Nephron progenitor cell (in vitro differentiated cells): ENCODE results near the gene EPAS1.

ENCODE experiments used
- DNase-seq: peaks from one replicate; pipeline ENCODE4 v3.0.0; 2021
- H3K27ac Mint-ChIP-seq: 2 replicates; pipeline ENCODE4 v1.8.0; 2021; ENCODE audit warnings: mild to moderate bottlenecking, moderate library complexity, mixed read lengths
- H3K27me3 Mint-ChIP-seq: 2 replicates; pipeline ENCODE4 v1.8.0; 2021; ENCODE audit warnings: mild to moderate bottlenecking, low read depth, mixed read lengths; ENCODE audit not compliant: poor library complexity
- H3K36me3 Mint-ChIP-seq: 2 replicates; pipeline ENCODE4 v1.8.0; 2021; ENCODE audit warnings: low read depth, mixed read lengths
- H3K4me1 Mint-ChIP-seq: 2 replicates; pipeline ENCODE4 v1.8.0; 2021; ENCODE audit warnings: mixed read lengths
- H3K4me3 Mint-ChIP-seq: 2 replicates; pipeline ENCODE4 v1.8.0; 2021; ENCODE audit warnings: mild to moderate bottlenecking, moderate library complexity, mixed read lengths
- H3K9me3 Mint-ChIP-seq: 2 replicates; pipeline ENCODE4 v1.8.0; 2021; ENCODE audit warnings: mild to moderate bottlenecking, moderate library complexity, mixed read lengths
- TF ChIP-seq, protein P1 (sequence below): fragments of 200-600 bp; sonication (generic); IDR thresholded peaks from 2 replicates; pipeline ENCODE4 v1.5.0; 2021; ENCODE audit warnings: antibody characterized with exemption

The EPAS1 gene

DNA sequence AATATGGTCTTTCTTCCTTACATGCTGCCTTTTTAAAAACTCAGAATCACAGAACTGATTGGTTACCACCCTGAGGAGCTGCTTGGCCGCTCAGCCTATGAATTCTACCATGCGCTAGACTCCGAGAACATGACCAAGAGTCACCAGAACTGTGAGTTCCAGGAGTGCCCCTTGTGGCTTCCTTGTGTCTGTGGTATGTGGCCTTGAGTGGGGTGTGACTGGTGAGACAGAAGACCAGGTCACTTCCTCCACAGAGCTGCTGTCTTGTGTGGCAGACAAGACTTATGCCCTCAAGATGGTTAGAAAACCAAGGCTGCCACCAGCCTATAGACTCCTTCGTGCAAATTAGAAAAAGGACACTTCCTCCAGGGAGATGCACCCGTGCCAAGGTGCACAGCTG is 72.6 kb downstream of the EPAS1 start:
- Mint-ChIP-seq H3K36me3 (no peaks in the 10 kb centered on the region), H3K27me3 (peaks cover 8% of the 10 kb centered on the region), H3K4me1 (peaks cover 45% of the 10 kb centered on the region), H3K4me3 (no peak overlapping the region), H3K9me3 (peaks cover 8% of the 10 kb centered on the region), H3K27ac (no peak overlapping the region)
- DNase-seq = no peak
- TF ChIP-seq, protein P1, sequence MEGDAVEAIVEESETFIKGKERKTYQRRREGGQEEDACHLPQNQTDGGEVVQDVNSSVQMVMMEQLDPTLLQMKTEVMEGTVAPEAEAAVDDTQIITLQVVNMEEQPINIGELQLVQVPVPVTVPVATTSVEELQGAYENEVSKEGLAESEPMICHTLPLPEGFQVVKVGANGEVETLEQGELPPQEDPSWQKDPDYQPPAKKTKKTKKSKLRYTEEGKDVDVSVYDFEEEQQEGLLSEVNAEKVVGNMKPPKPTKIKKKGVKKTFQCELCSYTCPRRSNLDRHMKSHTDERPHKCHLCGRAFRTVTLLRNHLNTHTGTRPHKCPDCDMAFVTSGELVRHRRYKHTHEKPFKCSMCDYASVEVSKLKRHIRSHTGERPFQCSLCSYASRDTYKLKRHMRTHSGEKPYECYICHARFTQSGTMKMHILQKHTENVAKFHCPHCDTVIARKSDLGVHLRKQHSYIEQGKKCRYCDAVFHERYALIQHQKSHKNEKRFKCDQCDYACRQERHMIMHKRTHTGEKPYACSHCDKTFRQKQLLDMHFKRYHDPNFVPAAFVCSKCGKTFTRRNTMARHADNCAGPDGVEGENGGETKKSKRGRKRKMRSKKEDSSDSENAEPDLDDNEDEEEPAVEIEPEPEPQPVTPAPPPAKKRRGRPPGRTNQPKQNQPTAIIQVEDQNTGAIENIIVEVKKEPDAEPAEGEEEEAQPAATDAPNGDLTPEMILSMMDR = no peak

DNA sequence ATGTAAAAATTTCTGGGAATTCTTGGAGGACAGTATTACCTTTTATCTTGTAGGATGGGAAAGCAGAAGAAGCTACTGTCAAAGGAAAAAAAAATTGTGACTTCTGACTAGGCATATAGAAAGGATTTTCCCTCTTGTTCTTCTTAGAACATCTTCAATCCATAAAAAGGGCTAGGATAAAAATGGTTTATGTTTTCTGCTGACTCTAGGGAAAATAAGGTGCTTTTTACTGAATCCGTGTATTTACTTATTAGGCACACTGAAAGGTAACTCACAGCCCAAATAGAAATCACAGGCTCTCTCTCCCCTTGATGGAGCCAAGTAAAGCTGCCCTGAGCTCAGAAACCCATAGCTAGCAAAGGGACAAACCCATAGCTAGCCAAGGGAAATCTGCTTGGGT is 74.6 kb downstream of the EPAS1 start:
- DNase-seq = no peak
- Mint-ChIP-seq H3K27me3 (peaks cover 7% of the 10 kb centered on the region), H3K4me3 (no peak overlapping the region), H3K4me1 (peaks cover 24% of the 10 kb centered on the region), H3K9me3 (peaks cover 8% of the 10 kb centered on the region), H3K27ac (no peak overlapping the region), H3K36me3 (no peaks in the 10 kb centered on the region)
- TF ChIP-seq, protein P1 = no peak

DNA sequence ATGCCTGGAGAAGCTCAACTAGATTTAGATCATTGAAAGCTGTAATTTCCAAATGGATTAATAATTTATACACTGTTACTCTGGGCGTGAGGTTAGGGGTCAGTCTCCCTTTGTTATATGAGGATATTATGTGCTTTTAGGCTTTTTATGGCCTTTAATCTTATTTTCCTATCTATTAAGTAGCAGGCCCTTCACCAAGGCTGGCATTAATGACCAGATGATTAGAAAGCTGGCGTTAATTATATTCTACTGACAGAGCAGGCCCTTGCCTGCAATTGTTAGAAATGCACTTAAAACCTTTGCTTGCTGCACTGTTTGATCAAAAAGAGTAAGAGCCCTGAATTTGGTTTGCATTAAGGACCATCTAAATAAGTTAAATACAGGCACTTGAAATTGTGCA is 75.3 kb downstream of the EPAS1 start:
- no peak overlapping the region for H3K27ac Mint-ChIP-seq
- H3K36me3 Mint-ChIP-seq = no peaks in the 10 kb centered on the region
- peaks cover 7% of the 10 kb centered on the region for H3K27me3 Mint-ChIP-seq
- H3K4me1 Mint-ChIP-seq = peaks cover 18% of the 10 kb centered on the region
- peaks cover 8% of the 10 kb centered on the region for H3K9me3 Mint-ChIP-seq
- H3K4me3 Mint-ChIP-seq = no peak overlapping the region
- TF ChIP-seq, protein P1 = no peak
- no peak for DNase-seq

DNA sequence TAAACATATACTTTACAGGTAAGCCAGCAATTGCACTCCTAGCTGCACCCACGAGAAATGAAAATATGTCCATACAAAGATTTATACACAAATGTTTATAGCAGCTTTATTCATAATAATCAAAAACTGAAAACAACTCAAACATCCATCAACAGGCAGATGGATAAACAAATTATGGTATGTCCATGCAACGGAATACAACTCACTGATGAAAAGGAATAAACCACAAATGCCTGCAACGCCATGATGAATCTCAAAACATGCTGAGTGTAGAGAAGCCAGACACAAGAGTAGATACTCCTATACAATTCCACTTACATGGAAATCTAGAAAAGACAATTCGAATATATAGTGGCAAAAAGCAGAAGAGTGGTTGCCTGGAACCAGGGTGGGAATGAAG is 76.0 kb downstream of the EPAS1 start:
- H3K4me1 Mint-ChIP-seq = peaks cover 10% of the 10 kb centered on the region
- peaks cover 8% of the 10 kb centered on the region for H3K9me3 Mint-ChIP-seq
- TF ChIP-seq, protein P1 = no peak
- H3K36me3 Mint-ChIP-seq = no peaks in the 10 kb centered on the region
- H3K27ac Mint-ChIP-seq = no peak overlapping the region
- DNase-seq = no peak
- H3K27me3 Mint-ChIP-seq = peaks cover 7% of the 10 kb centered on the region
- no peak overlapping the region for H3K4me3 Mint-ChIP-seq

DNA sequence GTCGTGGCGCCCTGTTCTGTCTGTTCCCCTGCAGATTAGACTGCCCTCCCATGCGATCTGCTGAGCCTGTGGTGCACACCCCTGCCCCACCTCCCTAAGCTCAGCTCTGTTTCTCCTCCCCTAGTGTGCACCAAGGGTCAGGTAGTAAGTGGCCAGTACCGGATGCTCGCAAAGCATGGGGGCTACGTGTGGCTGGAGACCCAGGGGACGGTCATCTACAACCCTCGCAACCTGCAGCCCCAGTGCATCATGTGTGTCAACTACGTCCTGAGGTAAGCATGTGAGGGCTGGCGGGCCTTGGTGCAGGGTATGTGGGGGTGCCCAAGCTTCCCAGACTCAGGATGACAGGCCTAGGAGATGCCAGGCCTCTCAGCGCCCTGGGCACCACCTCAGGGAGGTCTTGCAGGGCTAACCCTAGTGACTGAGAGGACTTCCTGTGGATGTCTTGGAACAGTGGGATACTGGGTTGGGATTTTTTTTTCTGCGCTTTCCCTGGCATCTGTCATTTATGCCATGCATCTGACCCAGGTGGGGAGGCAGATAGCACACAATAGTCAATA is 78.4 kb downstream of the EPAS1 start:
- TF ChIP-seq, protein P1 = no peak
- peaks cover 8% of the 10 kb centered on the region for H3K9me3 Mint-ChIP-seq
- no peak for DNase-seq

DNA sequence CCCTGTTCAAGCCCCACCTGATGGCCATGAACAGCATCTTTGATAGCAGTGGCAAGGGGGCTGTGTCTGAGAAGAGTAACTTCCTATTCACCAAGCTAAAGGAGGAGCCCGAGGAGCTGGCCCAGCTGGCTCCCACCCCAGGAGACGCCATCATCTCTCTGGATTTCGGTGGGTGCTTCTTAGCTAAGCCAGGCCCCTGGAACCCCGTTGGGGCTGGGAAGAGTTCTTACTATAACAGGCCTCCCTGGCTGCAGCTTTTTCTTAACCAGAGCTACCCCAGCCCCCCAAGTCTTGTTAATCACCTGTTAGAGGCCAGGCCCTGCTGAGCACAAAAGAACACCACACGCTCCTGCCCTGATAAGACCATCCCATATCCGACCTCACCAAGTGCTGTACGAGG is 79.4 kb downstream of the EPAS1 start:
- H3K4me3 Mint-ChIP-seq = no peak overlapping the region

More for the DNA sequence above, 78.4 kb downstream of the EPAS1 start:
- no peaks in the 10 kb centered on the region for H3K27me3 Mint-ChIP-seq
- H3K27ac Mint-ChIP-seq = no peak overlapping the region
- H3K4me3 Mint-ChIP-seq = no peak overlapping the region
- no peaks in the 10 kb centered on the region for H3K36me3 Mint-ChIP-seq
- H3K4me1 Mint-ChIP-seq = peaks cover 8% of the 10 kb centered on the region

More for the DNA sequence above, 79.4 kb downstream of the EPAS1 start:
- H3K36me3 Mint-ChIP-seq = no peaks in the 10 kb centered on the region
- H3K9me3 Mint-ChIP-seq = peaks cover 8% of the 10 kb centered on the region
- H3K27me3 Mint-ChIP-seq = peaks cover 3% of the 10 kb centered on the region
- H3K27ac Mint-ChIP-seq = no peak overlapping the region
- DNase-seq = no peak
- TF ChIP-seq, protein P1 = no peak
- H3K4me1 Mint-ChIP-seq = peaks cover 8% of the 10 kb centered on the region
